ENCODE measurements around the gene FAU. TPM values are rescaled to one million over a fixed set of nuclear protein-coding genes. Genes with fewer than 3 reads are reported as not detected.

FAU gene
- total and polyA plus RNA-seq, 9 of the 15 experiments (the other 6 are each of a cell fraction or from before 2014, with no cell fraction given), result 433 to 1,827 (median 942) TPM

DNA sequence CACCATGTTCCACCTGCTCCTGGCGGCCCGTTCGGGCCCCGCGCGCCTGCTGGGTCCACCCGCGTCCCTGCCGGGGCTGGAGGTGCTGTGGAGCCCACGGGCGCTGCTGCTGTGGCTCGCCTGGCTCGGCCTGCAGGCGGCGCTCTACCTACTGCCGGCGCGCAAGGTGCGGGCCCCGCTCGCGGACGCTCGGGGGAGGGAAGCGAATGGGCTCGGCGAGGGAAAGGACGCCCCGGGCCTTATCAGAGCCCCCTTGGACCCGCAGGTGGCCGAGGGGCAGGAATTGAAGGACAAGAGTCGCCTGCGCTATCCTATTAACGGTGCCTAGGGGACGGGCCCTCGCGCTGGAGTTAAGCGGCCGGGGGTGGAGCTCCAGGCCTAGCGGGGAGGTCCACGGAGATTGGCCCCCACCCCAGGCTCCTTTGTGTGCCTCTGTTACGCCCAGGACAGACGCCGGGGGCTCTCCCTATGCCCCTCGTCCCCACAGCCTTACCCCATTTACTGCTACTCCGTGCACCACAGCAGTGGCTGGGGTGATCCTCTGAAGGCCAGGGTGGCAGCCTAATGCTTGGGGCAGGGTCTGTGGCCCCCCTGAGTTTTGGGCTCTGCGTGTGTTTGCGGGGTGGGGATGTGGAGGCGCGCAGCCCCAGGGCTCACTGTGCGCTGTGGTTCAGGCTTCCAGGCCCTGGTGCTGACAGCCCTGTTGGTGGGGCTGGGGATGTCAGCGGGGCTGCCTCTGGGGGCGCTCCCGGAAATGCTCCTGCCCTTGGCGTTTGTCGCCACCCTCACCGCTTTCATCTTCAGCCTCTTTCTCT, 9.2 kb downstream of the FAU start (continued):
- TF ChIP-seq, protein P1, sequence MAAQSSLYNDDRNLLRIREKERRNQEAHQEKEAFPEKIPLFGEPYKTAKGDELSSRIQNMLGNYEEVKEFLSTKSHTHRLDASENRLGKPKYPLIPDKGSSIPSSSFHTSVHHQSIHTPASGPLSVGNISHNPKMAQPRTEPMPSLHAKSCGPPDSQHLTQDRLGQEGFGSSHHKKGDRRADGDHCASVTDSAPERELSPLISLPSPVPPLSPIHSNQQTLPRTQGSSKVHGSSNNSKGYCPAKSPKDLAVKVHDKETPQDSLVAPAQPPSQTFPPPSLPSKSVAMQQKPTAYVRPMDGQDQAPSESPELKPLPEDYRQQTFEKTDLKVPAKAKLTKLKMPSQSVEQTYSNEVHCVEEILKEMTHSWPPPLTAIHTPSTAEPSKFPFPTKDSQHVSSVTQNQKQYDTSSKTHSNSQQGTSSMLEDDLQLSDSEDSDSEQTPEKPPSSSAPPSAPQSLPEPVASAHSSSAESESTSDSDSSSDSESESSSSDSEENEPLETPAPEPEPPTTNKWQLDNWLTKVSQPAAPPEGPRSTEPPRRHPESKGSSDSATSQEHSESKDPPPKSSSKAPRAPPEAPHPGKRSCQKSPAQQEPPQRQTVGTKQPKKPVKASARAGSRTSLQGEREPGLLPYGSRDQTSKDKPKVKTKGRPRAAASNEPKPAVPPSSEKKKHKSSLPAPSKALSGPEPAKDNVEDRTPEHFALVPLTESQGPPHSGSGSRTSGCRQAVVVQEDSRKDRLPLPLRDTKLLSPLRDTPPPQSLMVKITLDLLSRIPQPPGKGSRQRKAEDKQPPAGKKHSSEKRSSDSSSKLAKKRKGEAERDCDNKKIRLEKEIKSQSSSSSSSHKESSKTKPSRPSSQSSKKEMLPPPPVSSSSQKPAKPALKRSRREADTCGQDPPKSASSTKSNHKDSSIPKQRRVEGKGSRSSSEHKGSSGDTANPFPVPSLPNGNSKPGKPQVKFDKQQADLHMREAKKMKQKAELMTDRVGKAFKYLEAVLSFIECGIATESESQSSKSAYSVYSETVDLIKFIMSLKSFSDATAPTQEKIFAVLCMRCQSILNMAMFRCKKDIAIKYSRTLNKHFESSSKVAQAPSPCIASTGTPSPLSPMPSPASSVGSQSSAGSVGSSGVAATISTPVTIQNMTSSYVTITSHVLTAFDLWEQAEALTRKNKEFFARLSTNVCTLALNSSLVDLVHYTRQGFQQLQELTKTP (IDR thresholded peaks at IDR 0.05; ENCODE audit: low read depth in 1 of 2, partially characterized antibody in 2 of 2), result peak in 1 of 2 experiments; percentile 25
- peak; percentile 52; the same call in 1 of the 2 replicates for TF ChIP-seq ZNF263 (CRISPR knock-in tag; IDR thresholded peaks at IDR 0.05; ENCODE audit: borderline replicate concordance)
- TF ChIP-seq SREBF1 (IDR thresholded peaks at IDR 0.05; ENCODE audit: borderline replicate concordance, low read depth, low read length), result no peak
- no peak for TF ChIP-seq ZNF830 (CRISPR knock-in tag; IDR thresholded peaks at IDR 0.05)
- TF ChIP-seq SMAD4 (CRISPR knock-in tag; conservative IDR thresholded peaks at IDR 0.05), result peak; percentile 56
- TF ChIP-seq, protein P2, sequence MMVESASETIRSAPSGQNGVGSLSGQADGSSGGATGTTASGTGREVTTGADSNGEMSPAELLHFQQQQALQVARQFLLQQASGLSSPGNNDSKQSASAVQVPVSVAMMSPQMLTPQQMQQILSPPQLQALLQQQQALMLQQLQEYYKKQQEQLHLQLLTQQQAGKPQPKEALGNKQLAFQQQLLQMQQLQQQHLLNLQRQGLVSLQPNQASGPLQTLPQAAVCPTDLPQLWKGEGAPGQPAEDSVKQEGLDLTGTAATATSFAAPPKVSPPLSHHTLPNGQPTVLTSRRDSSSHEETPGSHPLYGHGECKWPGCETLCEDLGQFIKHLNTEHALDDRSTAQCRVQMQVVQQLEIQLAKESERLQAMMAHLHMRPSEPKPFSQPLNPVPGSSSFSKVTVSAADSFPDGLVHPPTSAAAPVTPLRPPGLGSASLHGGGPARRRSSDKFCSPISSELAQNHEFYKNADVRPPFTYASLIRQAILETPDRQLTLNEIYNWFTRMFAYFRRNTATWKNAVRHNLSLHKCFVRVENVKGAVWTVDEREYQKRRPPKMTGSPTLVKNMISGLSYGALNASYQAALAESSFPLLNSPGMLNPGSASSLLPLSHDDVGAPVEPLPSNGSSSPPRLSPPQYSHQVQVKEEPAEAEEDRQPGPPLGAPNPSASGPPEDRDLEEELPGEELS (CRISPR knock-in tag; IDR thresholded peaks at IDR 0.05; ENCODE audit: borderline replicate concordance), result peak; percentile 47; the same call in 1 of the 2 replicates
- peak; percentile 57; the same call in 1 of the 2 replicates for TF ChIP-seq ZNF24 (IDR thresholded peaks at IDR 0.05)
- TF ChIP-seq FOXJ2 (tag; IDR thresholded peaks at IDR 0.05), result no peak
- TF ChIP-seq, protein P3, sequence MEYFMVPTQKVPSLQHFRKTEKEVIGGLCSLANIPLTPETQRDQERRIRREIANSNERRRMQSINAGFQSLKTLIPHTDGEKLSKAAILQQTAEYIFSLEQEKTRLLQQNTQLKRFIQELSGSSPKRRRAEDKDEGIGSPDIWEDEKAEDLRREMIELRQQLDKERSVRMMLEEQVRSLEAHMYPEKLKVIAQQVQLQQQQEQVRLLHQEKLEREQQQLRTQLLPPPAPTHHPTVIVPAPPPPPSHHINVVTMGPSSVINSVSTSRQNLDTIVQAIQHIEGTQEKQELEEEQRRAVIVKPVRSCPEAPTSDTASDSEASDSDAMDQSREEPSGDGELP (CRISPR knock-in tag; IDR thresholded peaks at IDR 0.05; ENCODE audit: borderline replicate concordance), result peak; percentile 76
- TF ChIP-seq XRCC3 (IDR thresholded peaks at IDR 0.05), result no peak
- no peak for TF ChIP-seq ZNF561 (CRISPR knock-in tag; conservative IDR thresholded peaks at IDR 0.05)
- 0 out of 2 replicates have a peak, but pooled peaks have one; percentile 24 for TF ChIP-seq TAF7 (tag; IDR thresholded peaks at IDR 0.05)
- TF ChIP-seq TGIF2 (CRISPR knock-in tag; IDR thresholded peaks at IDR 0.05), result peak; percentile 94
- no peak for TF ChIP-seq ZNF77 (CRISPR knock-in tag; IDR thresholded peaks at IDR 0.05)
- peak; percentile 96 for TF ChIP-seq FIP1L1 (IDR thresholded peaks at IDR 0.05; ENCODE audit: low read depth, low read length, poor library complexity, severe bottlenecking)
- peak; percentile 50 for TF ChIP-seq CREM (IDR thresholded peaks at IDR 0.05; ENCODE audit: low read depth)
- TF ChIP-seq, protein P4, sequence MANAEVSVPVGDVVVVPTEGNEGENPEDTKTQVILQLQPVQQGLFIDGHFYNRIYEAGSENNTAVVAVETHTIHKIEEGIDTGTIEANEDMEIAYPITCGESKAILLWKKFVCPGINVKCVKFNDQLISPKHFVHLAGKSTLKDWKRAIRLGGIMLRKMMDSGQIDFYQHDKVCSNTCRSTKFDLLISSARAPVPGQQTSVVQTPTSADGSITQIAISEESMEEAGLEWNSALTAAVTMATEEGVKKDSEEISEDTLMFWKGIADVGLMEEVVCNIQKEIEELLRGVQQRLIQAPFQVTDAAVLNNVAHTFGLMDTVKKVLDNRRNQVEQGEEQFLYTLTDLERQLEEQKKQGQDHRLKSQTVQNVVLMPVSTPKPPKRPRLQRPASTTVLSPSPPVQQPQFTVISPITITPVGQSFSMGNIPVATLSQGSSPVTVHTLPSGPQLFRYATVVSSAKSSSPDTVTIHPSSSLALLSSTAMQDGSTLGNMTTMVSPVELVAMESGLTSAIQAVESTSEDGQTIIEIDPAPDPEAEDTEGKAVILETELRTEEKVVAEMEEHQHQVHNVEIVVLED (CRISPR knock-in tag; IDR thresholded peaks at IDR 0.05), result peak; percentile 35; the same call in 1 of the 2 replicates
- peak; percentile 39 for TF ChIP-seq KDM5B (IDR thresholded peaks at IDR 0.05; ENCODE audit: insufficient replicate concordance, low read depth, low read length)
- peak; percentile 89 for TF ChIP-seq CXXC5 (CRISPR knock-in tag; IDR thresholded peaks at IDR 0.05)
